SHP77 (cell line): ENCODE data around the gene REEP1.
"Not testable (repeated sequence)": the region's sequence is repeated elsewhere in the genome, so short reads cannot be mapped to it uniquely, and the experiment has no call there.

Experiments
- DNase-seq, 2 experiments: peaks; one replicate each; lab custom pipeline; 2025; lab: John Stamatoyannopoulos, UW

REEP1 gene

GRCh38 chr2:86345783-86346370, 8.5 kb upstream of the REEP1 start:
- DNase-seq: not testable (repeated sequence)

DNA sequence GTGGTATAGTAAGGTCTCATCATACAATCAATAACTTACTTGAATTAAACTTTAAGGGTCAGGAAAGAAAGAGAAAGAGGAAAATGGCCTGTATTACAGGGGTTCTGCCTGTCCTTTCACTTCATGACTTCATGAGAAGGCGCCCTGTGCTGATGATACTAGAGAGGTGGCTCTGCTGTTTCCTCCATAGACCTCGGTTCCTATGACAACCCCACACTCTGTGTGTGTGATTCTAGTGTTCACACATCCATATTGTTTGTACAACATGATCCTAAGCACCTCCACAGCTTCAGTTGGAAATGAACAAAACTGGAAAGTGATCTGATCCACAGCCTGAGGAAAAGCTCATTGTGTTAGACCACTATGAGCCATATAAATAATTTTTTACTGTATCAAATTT, 7.0 kb upstream of the REEP1 start:
- no peak for DNase-seq

GRCh38 chr2:86342488-86342887, 5.1 kb upstream of the REEP1 start:
- no peak for DNase-seq

GRCh38 chr2:86341470-86341869, 4.0 kb upstream of the REEP1 start:
- DNase-seq: no peak

DNA sequence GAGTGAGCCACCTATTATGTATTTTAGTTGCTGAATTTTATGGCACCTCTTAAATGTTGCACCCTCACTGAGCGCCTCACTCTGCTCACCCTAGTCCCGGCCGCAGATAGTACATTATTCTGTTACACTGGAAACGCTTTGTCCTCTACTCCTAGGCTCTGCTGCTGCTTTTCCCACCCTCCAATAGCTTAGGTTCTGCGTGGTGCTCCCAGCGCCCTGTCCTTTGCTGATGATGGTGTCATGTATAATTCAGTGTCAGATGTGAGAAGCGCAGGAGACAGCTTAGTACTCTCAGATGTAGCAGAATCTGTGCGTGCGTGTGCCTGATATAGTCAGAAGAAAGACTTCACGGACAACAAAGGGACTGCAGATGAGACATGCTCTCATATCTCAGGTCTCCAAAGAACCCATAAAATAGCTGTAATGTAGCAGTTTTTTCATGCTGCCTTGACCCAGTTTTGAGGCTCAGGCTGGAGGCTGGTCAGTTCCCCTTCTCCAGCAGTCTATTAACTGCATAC, 1.4 kb upstream of the REEP1 start:
- no peak for DNase-seq

- no peak for DNase-seq
Measured at GRCh38 chr2:86336675-86337243, 667 bp downstream of the REEP1 start.

DNA sequence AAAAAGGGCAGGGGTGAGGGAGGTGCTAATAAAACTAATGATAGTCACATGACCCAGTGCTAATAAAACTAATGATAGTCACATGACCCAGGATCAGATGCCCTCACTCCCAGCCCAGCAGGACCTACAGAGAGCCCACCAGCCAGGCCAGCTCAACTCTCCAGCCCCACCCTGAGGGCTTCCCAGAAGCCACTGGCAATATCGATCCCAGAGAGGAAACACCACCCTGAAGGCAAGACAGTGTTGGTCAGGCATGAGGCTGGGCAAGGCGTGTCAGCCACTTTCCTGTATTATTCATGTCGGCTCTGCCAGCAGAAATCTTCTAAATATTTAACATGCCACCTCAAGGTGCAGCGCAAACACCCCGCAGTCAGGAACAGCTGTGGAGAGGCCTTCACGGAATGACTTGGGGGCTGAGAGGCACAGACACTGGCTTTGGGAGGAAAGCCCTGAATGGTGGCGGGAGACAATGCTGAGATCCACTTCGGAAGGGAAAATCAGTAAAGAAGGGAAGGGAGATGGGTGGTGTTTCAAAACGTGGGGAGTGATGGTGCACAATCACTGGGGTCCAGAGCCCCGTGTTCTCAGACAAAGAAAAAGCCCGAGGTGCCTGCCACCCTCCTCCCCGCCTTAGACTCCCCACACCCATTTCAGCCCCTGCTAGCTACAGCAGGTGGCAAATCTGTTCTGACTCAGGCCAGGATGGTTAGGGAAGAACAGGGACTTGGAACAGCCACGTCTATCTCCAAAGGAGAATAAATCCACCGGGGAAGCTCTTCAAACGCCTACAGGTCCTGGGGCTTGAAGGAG, 1.4 kb downstream of the REEP1 start:
- DNase-seq: no peak

- DNase-seq: no peak
Measured at GRCh38 chr2:86333378-86333777, 4.0 kb downstream of the REEP1 start.

GRCh38 chr2:86332654-86333053, 4.8 kb downstream of the REEP1 start:
- no peak for DNase-seq

DNA sequence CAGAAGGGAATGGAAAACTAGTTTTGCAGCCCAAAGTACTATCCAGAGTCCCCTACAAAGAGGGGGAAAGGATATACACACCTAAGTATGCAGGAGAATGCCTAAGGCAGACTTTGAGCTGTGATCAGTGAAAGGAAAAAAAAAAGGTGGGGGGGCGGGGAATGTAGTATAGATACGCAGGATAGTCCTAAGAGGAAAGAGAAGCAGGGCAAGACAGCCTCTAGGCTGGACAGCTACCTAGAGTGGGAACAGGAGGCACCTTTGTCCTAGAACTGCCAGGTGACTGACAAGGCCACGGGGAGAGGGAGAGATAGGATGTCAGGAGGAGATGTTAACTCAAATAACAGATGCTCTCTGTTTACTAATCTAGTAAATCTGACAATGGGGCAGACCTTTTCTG, 6.0 kb downstream of the REEP1 start:
- no peak for DNase-seq

- DNase-seq: no peak
Measured at GRCh38 chr2:86330001-86330400, 7.4 kb downstream of the REEP1 start.

GRCh38 chr2:86323273-86324021, 14.0 kb downstream of the REEP1 start:
- no peak for DNase-seq

- DNase-seq: no peak
Measured at GRCh38 chr2:86319700-86320580, 17.5 kb downstream of the REEP1 start.

GRCh38 chr2:86315084-86315483, 22.3 kb downstream of the REEP1 start:
- no peak for DNase-seq

DNA sequence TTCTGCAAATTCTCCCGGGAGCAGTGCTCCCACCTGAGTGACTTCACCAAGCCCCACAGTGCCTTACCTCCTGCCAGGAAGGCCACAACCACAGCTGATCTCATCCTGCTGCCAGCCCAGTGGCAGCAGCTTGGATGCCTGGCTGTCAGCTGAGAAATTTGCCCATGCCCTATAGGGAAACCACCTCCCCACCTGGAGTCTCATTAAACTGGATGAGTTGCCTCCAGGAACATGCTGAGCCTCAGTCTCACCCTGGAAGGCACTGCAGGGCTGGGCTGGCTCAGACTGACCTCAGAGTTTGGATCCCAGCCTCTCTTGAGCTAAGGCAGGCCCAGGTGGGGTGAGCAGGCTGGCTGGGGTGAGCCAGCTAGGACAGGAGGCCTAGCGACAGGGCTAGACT, 23.3 kb downstream of the REEP1 start:
- DNase-seq: no peak

GRCh38 chr2:86313341-86313740, 24.1 kb downstream of the REEP1 start:
- DNase-seq: no peak

DNA sequence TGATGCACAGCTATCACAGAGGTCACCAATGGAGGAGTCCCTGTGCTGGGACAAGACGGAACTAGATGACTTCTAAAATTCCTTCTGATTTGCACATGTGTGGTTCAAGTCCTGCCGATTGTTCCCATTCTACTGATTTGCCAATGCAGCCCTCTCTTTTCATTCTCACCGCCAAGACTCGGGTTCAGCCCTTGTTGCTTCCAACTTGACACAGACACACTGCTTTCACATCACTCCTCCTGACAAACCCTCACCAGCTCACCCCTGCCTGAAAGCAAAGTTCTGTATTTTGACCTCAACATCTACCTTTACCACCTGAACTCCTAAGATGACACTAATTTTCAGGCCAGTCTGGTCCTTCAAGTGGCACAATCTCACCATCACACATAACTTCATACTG, 25.5 kb downstream of the REEP1 start:
- DNase-seq: no peak

- no peak for DNase-seq
Measured at GRCh38 chr2:86309966-86310365, 27.5 kb downstream of the REEP1 start.

DNA sequence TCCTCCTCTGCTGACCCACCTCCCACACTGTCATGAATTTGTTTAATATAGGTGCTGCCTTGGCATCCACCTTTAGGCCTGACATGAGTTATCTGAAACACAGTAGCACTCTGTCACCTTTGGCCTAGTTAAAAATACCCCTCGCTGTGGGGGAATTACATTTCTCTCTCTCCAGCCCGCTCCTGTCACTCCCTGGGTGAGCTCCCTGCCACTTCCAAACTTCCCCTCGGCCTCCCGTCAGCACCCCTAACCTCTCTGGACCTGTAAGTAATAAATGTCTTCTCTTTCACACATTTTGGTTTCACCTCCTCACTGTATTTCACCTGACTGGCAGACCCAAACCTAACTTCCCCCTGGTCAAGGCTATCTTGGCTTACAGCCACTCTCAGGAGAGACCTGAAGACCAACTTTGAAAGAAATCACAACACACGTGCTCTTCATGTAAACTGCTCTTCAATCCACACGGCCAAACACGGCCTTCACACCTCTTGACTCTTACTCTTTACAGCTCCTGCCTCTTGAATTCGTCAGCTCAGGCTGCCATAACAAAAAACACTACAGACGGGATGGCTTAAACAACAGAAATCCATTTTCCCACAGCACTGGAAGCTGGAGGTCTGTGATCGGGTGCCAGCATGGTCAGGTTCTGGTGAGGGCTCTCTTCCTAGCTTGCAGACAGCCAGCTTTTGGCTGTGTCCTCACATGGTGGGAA, 28.3 kb downstream of the REEP1 start:
- no peak for DNase-seq

DNA sequence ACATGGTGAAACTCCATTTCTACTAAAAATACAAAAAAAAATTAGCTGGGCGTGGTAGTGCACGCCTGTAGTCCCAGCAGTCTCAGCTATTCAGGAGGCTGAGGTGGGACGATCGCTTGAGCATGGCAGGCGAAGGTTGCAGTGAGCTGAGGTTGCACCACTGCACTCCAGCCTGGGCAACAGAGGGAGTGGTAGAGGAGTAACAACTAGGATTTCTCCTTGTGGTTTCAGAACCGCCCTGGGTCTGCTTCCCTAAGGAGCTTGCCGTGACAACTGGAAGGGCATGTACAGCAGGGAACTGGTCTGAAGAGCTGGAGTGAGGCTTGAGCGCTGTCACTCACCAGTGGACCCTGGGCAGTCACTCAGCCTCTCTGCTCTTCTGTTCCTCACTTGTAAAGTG, 29.1 kb downstream of the REEP1 start:
- DNase-seq: no peak

DNA sequence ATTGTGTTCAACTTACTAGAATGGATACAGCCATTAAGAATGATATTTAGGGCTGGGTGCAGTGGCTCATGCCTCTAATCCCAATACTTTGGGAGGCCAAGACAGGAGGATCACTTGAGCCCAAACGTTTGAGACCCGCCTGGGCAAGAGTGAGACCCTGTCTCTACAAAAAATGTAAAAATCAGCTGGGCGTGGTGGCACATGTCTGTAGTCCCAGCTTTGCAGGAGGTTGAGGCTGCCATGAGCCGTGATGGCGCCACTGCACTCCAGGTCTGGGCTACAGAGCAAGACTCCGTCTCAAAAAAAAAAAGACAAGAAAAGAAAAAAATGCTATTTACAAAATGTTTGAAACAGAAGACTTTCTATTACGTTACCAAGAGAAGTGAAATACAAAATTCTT, 30.0 kb downstream of the REEP1 start:
- DNase-seq: no peak
